Heart left ventricle (tissue), 16 donors: ENCODE results near the gene ARHGEF40. TPM values are rescaled to one million over a fixed set of nuclear protein-coding genes. Genes with fewer than 3 reads are reported as not detected.
A peak's percentile ranks its signal among the peaks of the same experiment; 100 is the strongest.

Experiments used
- ATAC-seq, 4 donors: fragments of 200-7000 bp; cut with Tn5 transposase; one replicate each; pipeline ENCODE4 v1.9.1; 2020 to 2022; ENCODE audit warnings: moderate library complexity in 4 of 4, mild to moderate bottlenecking in 3 of 4, moderate number of reproducible peaks in 1 of 4
- DNase-seq, 5 donors: peaks; one replicate each; pipeline ENCODE4 v3.0.0-alpha.2; 2020
- H3K27ac ChIP-seq, 12 donors: fragments of 200-600 bp; sonication (generic) in 4 of 12; one replicate each; pipeline versions ENCODE4 v1.5.0 to v1.8.0; 2016 to 2022; ENCODE audit warnings: mild to moderate bottlenecking in 2 of 12
- H3K27me3 ChIP-seq, 9 donors: fragments of 200-600 bp; sonication (generic) in 2 of 9; one replicate each; pipeline versions ENCODE4 v1.5.1 to v1.8.0; 2016 to 2022; ENCODE audit warnings: mild to moderate bottlenecking in 3 of 9
- H3K36me3 ChIP-seq, 9 donors: fragments of 200-600 bp; sonication (generic) in 2 of 9; one replicate each; pipeline versions ENCODE4 v1.5.0 to v1.8.0; 2018 to 2022; ENCODE audit warnings: mild to moderate bottlenecking in 2 of 9
- H3K4me1 ChIP-seq, 12 donors: fragments of 200-600 bp; sonication (generic) in 4 of 12; one replicate each; pipeline versions ENCODE4 v1.5.0 to v1.8.0; 2016 to 2022; ENCODE audit warnings: mild to moderate bottlenecking in 3 of 12
- H3K4me3 ChIP-seq, 12 donors: fragments of 200-600 bp; sonication (generic) in 4 of 12; one replicate each; pipeline versions ENCODE4 v1.5.0 to v1.8.0; 2017 to 2022; ENCODE audit warnings: mild to moderate bottlenecking in 9 of 12, moderate library complexity in 4 of 12
- H3K9me3 ChIP-seq, 12 donors: fragments of 200-600 bp; sonication (generic) in 4 of 12; one replicate each; pipeline versions ENCODE4 v1.5.0 to v1.8.0; 2016 to 2022; ENCODE audit warnings: mild to moderate bottlenecking in 1 of 12
- POLR2A ChIP-seq, 2 donors: fragments of 450-650 bp; IDR thresholded peaks; one replicate each; pipeline ENCODE4 v1.6.1; 2017; ENCODE audit warnings: antibody characterized with exemption in 2 of 2, mild to moderate bottlenecking in 2 of 2, moderate library complexity in 2 of 2
- WGBS, 4 donors: extraction: QIAGEN DNeasy Blood & Tissue Kit in 2 of 4; methylation state at CpG; one replicate each; pipeline versions ENCODE4 v1.1.5 to v1.1.7; 2013 to 2018; 5-methylcytosine and 5-hydroxymethylcytosine counted together
- intact Hi-C, 10 donors: fragments of 100-400 bp; cut with DNase I; formaldehyde crosslinking; loops; one replicate each; pipeline versions ENCODE4 v1.11.1 to v1.14.2; 2022
- polyA plus RNA-seq, 2 donors: library from polyadenylated mRNA; stranded (reverse); fragments of 200-250 nt; gene quantifications; one replicate each; pipeline ENCODE4 v1.2.3, GENCODE V29; 2013
- total RNA-seq, 9 donors: library from RNA; depleted of rRNA in 2 of 9; stranded (reverse); fragments of >200 nt in 2 of 9; fragmentation: NEBNext Ultra II Directional in 3 of 9; extraction: Animal tissue kit (Norgen Biotek cat#: 25700) in 3 of 9; gene quantifications; one replicate each; pipeline versions ENCODE4 v1.1.0 to v1.2.4, GENCODE V29; 2016 to 2023
- TF ChIP-seq, protein P1 (sequence below), 12 donors: fragments of 200-600 bp; sonication (generic) in 4 of 12; IDR thresholded peaks; one replicate each; pipeline versions ENCODE4 v1.5.0 to v1.8.0; 2018 to 2022; ENCODE audit warnings: antibody characterized with exemption in 12 of 12, mild to moderate bottlenecking in 5 of 12
- donor health status: ischemic (EF 13 %, LVEDD 7.1; RV severe dilation, severe dysfunction).
- donor health status: healthy with polysubstance abuse.
- donor health status: DM: no; HTN: yes; CAD: no.
- donor health status: DM: no; HTN: no; CAD: no.
- donor health status: ischemic (EF 25% LVEDD 6.9; RV normal size, moderate dysfunction).
- donor health status: ischemic (EF 25% LVEDD 5.7; RV mildly dilated, moderate dysfunction).
- donor health status: healthy.
- donor health status: DM: yes; HTN: yes; CAD: no.
- donor health status: ischemic (EF 35%, LVEDD 5.7; RV mildly dilated, moderate dysfunction).
- donor health status: nonischemic (EF 11% LVEDD 7.7; RV severe dilation, severe dysfunction).
- donor health status: DM: yes; HTN: yes; CAD: no.
- donor health status: PGD.
- donor health status: ischemic (EF 29% LVEDD 5.4; RV normal size, mild dysfunction).
- donor health status: nonischemic (EF 23%, LVEDD 6.1; RV moderate dilation, normal function).

ARHGEF40 gene
- total and polyA plus RNA-seq, 11 donors: 15.5 to 31.5 (median 18.7) TPM

DNA sequence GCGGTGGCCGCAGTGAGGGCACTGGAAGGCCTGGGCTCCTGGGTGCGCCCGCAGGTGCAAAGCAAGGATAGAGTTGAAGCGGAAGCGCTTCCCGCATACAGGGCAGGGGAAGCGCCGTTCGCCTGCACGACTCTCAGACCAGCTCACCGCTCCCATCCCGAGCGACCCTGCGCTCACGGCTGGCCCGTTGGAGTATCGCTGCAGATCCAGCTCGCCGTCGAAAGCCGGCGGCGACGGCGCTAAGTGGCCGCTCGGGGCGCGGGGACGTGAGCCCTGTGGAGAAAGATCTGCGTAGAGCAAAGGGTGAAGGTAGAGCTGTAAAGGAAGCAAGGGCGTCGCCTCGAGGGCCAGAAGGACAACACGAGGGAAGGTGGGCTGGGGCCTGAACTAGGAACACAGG lies 22.9 kb downstream of the ARHGEF40 start:
- peaks cover 0 to 38% (median 13%) of the 10 kb centered on the region in 12 donors for H3K4me1 ChIP-seq
- no peak for TF ChIP-seq POLR2A (IDR thresholded peaks at IDR 0.05)
- TF ChIP-seq, protein P1, sequence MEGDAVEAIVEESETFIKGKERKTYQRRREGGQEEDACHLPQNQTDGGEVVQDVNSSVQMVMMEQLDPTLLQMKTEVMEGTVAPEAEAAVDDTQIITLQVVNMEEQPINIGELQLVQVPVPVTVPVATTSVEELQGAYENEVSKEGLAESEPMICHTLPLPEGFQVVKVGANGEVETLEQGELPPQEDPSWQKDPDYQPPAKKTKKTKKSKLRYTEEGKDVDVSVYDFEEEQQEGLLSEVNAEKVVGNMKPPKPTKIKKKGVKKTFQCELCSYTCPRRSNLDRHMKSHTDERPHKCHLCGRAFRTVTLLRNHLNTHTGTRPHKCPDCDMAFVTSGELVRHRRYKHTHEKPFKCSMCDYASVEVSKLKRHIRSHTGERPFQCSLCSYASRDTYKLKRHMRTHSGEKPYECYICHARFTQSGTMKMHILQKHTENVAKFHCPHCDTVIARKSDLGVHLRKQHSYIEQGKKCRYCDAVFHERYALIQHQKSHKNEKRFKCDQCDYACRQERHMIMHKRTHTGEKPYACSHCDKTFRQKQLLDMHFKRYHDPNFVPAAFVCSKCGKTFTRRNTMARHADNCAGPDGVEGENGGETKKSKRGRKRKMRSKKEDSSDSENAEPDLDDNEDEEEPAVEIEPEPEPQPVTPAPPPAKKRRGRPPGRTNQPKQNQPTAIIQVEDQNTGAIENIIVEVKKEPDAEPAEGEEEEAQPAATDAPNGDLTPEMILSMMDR (IDR thresholded peaks at IDR 0.05): no peak
- DNase-seq: peak in 1 of 5 donors; percentile 64
- no peak for ATAC-seq
- peaks cover 0 to 53% (median 49%) of the 10 kb centered on the region in 9 donors for H3K36me3 ChIP-seq
- intact Hi-C loops: loop anchor here in 8 of 10 donors (1.0 to 10.0 kb wide), 8 partner anchors 22 to 478 kb away; partner anchors contain the start of gene ARHGEF40 (in 2 of the 8)
- no peaks in the 10 kb centered on the region for H3K9me3 ChIP-seq
- no peak overlapping the region for H3K4me3 ChIP-seq
- H3K27ac ChIP-seq: no peak overlapping the region
- WGBS, 4 donors: 77 to 83% (median 81%) methylated on average over 34 to 36 of the region's 36 CpGs
- no peaks in the 10 kb centered on the region for H3K27me3 ChIP-seq

DNA sequence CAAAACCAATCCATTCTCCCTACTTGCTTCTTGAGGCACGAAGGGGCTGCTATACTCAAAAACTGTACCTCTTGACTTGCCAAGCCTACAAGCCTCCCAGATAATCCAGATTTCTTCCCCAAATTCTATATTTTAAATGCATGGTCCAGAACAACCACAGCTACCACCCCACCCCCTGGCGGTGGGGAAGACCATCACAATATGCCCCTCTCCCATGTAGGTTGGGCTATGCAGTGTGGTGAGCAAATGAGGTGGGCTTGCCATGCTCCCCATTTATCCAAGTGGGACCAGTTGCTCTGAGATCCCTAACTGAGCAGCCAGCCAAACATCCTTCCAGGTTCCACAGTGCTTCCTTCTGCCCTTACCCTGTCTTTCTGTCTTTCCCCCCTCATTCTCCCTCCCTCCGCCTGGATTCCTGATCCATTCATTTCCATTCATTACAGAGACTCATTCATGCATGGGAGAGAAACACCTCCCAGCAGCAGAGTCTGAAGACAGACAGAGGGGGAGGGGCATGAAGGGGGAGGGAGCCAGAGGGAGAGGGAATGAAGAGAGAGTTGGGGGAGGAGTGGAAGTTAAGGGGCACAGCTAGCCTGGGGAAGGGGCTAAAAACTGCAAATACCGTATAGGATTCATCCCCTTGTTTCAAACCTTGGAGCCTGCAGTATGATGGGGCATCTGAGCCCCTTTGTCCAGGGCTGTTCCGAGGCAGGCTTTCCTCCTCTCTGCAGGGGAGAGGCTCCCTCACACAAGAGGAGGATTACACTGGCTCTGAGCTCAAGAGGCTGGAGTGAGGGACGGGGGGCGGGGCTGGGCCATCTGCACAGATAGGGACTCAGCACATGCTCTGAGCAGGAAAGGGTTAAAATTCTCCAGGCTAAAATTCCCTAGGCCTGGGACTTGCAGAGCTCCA lies 23.9 kb downstream of the ARHGEF40 start:
- intact Hi-C loops: loop anchor here in 8 of 10 donors (1.0 to 10.0 kb wide), 8 partner anchors 23 to 479 kb away; partner anchors contain the start of gene ARHGEF40 (in 2 of the 8)
- Histone ChIP-seq H3K36me3 (peaks cover 0 to 44% (median 39%) of the 10 kb centered on the region in 9 donors), H3K9me3 (no peaks in the 10 kb centered on the region), H3K4me3 (no peak overlapping the region), H3K4me1 (peaks cover 0 to 40% (median 16%) of the 10 kb centered on the region in 12 donors), H3K27me3 (no peaks in the 10 kb centered on the region), H3K27ac (no peak overlapping the region)
- DNase-seq: no peak
- ATAC-seq: no peak
- no peak for TF ChIP-seq POLR2A (IDR thresholded peaks at IDR 0.05)
- TF ChIP-seq, protein P1 (IDR thresholded peaks at IDR 0.05): no peak
- 47 to 66% (median 58%) methylated on average over 6 to 7 of the region's 7 CpGs for WGBS, 4 donors

GRCh38 chr14:21095430-21096205 lies 25.5 kb downstream of the ARHGEF40 start:
- H3K27ac ChIP-seq: peak overlapping the region in 8 of 12 donors; percentile 12 to 93 (median 74)
- DNase-seq (no peak), ATAC-seq (no peak)
- WGBS, 4 donors: 46 to 63% (median 53%) methylated on average over 6 of the region's 6 CpGs
- peaks cover 0 to 28% (median 23%) of the 10 kb centered on the region in 9 donors for H3K36me3 ChIP-seq
- intact Hi-C loops: loop anchor here in 2 of 10 donors (10.0 kb wide), 1 partner anchor 481 kb away; no protein-coding TSS in a partner anchor
- H3K4me1 ChIP-seq: peaks cover 0 to 50% (median 23%) of the 10 kb centered on the region in 12 donors
- no peaks in the 10 kb centered on the region for H3K9me3 ChIP-seq
- no peak overlapping the region for H3K4me3 ChIP-seq
- H3K27me3 ChIP-seq: no peaks in the 10 kb centered on the region
- no peak for TF ChIP-seq POLR2A (IDR thresholded peaks at IDR 0.05)
- TF ChIP-seq, protein P1 (IDR thresholded peaks at IDR 0.05): no peak
